RPMI8226 (cell line): Measurements from ENCODE around the gene MRPS18A.

Experiments
- DNase-seq: peaks from one replicate; pipeline ENCODE4 v3.0.0-alpha.2; 2015

MRPS18A gene

DNA sequence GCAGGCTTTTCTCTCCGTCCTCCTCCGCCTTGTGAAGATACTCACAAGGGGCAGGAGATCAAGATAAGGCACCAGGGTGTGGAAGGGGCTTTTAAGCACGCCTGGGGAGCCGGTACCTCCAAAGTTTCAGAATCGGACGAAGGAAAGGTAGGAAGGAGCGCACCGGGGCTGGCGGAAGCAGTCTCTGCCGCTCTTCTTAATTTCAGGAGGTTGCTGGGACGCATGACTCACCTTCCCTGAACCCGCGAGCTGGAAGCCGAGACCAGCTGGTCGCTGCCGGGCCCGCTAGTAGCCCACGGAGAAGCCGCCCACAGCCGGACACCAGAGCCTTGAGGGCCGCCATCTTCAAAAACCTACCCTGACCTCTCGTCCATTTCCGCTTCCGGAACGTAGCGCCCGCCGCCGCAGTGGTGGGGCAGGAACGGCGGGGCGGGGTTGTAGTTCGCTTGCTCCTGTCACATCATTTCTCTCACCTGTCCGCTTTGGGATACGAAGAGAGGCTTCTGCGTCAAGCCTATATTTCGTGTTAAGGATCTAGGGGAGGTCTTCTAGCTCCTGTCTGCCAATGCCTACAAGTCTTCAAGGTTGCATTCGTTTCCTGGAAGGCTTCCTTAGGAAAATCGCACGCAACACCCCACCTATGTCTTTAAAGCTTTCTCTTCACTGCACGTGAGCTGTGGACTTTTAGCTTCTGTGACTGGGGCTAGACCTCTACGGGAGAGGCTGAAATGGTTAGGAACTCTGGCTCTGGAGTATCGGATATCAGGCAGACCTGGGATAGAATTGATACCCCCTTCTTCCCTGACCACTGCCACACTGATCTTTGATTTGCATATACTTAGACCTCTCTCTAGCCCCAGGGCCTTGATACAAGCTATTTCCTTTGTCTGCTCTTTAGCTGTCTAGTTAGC is at the start of gene MRPS18A:
Gene MRPS18A (minus strand): TSS at position 355 of the 911 bp plus-strand sequence. CDS start 12 bp downstream, at position 343.
- peak; percentile 85 for DNase-seq

DNA sequence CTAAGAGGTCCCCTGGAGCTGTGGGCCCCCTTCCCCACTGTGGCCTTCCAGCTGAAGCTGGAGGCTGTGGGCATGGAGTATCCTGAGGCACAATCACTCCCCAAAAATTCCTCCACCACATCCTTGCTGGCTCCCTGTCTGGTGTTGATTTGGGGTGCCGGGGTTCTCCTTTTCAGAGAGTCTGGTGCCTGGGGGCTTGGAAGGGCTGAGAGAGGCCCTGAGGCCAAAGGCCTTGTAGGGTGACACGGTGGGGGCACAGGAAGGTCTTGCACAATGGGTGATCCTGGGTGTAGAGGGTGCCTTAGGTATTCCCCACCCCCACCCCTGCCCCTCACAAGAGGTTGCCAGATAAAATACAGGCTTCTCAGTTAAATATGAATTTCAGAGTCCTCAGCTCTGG is 49.3 kb upstream of the MRPS18A start:
- DNase-seq: no peak

DNA sequence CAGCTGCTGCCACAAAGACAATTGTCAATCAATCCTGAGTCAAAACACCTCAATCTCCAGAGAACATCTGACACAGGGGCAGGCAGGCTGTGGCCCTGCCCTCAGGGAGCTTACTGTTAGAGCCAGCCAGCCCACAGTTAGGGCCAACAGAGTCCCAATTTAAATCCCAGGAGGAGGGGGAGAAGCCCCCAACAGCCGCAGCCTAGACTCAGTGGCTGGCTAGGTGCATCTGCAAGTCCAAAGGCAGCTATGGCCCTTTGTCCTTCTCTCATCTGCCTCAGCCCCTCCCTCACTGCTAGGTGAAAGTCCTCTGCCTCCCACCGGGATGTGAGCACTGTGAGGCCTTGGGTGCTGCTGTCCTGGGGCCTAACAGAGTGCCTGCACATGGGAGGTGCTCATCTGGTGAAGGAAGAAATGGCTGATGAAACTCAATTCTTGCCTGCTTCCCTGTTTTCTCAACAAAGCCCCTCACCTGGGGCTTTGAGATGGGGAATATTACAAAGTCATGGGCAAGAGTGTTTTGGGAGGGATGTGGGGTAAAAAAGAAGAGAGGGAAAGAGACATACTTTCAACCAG is 48.7 kb upstream of the MRPS18A start:
- DNase-seq: no peak

DNA sequence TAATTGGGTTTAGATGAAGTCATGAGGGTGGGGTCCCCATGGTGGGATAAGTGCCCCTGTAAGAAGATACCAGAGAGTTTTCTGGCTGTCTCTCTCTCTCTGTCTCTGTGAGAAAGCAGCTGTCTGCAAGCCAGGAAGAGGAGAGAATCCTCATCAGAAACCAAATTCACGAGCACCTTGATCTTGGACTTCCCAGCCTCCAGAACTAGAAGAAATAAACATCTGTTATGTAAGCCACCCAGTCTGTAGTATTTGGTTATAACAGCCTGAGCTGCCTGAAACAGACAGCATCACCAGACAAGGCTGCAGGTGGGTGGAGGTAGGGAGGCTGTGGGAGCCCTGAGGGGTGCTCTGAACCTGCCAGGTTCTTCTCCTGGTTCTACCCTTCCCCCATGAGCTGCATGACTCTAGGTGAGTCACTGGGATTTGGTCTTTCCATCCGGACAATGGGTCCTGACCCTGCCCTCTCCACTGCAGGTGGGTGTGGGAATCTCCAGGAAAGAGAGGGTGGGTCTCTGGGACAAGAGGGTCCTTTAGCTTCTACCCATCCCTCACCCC is 48.1 kb upstream of the MRPS18A start:
- no peak for DNase-seq

DNA sequence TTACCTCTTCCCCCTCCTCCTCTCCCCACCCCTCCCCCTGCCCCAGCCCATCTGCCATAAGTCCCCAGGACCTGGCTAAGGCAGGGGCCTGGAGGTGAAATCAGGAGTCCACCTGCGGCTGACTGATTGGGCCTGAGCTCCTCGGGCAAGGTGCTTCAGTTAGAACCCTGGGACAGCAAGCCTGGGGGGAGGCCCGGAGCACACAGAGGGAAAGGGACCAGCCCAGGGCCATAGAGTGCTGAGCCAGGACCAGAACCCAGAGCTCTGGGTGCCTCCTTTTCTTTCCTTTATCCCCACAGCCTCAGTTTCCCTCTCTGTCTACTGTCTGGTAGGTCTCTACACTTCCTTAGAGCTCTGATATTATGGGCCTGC is 46.7 kb upstream of the MRPS18A start:
- DNase-seq: no peak

- no peak for DNase-seq
Measured at GRCh38 chr6:43733471-43734293, 46.1 kb upstream of the MRPS18A start.

DNA sequence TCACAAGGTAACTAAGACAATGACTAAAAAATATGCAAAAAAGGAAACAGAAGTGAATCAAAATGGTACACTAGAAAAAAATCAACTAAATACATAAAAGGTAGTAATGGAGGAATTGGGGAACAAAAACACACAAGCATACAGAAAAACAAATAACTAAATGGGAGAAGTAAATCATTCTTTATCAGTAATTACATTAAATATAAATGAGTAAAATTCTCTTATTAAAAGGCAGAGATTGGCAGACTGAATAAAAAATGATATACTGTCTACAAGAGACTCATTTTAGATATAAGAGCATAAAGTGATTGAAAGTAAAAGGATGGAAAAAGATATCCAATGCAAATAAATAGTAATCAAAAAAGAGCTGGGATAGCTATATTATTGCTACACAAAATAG is 43.0 kb upstream of the MRPS18A start:
- DNase-seq: no peak

- DNase-seq: no peak
Measured at GRCh38 chr6:43729537-43729936, 41.9 kb upstream of the MRPS18A start.

DNA sequence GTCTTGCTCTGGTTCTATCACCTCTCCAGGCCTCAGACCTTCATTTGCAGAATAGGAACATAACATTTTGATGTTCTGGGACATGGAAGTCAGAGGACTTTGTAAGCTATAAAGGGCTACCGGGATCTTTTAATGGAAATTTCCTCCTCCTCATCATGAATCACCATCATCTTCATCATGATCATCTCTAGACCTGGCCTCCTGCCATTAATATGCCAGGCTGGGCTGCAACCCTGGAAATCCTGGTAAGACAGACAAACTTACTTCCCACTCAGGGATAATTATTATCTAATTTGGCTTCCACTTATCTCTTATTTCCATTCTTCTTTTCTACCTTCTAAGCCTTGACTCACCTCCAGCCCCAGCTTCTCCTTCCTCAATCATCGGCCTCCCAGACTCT is 41.0 kb upstream of the MRPS18A start:
- no peak for DNase-seq

DNA sequence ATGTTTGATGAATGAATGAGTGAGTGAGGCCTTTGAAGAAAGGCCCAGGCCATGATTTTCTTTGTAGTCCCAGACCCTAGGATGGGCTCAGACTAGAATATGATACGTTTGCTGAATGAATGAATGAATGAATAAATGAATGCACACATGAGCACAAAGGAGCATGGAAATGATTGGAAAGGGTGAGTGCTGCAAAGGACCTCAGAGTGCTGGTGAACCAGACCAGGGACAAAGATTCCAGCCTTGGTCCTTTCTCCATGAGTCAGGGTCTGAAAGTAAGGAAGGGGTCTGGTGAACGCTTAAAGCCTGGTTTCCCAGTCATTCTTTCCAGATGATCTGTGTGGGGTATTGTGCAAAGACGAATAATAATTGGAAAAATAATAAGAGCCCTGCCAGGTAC is 40.0 kb upstream of the MRPS18A start:
- DNase-seq: no peak

- peak; percentile 20 for DNase-seq
Measured at GRCh38 chr6:43725643-43726580, 38.3 kb upstream of the MRPS18A start.

- DNase-seq: peak; percentile 96
Measured at GRCh38 chr6:43724914-43725642, 37.5 kb upstream of the MRPS18A start.

- DNase-seq: no peak
Measured at GRCh38 chr6:43724354-43724753, 36.8 kb upstream of the MRPS18A start.

DNA sequence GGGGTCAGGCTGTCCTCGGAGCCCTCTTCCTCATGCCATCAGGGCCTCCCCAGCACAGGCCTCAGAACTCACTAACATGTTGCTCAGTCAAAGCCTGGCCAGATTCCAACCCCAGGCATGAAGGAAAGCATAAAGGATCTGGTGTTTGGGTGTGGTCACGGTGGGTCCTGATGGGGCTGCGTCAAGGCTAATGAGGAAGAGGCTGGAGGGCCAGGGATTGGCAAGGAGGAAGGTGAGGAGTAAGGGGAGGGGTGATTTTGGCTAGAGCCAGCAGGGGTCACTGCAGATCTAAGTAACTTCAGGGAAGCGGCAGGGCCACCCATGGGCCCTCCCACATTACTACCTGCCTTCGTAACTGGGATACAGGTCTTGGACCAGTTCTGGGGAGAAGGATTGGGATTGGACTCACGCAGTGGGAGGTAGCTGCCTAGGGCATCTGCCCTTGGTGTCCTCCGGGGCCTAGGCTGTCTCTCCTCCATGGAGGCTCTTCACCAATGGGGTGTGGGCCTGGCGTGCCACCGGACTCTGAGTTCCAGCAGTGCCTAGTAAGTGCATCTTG is 36.2 kb upstream of the MRPS18A start:
- peak; percentile 71 for DNase-seq

- no peak for DNase-seq
Measured at GRCh38 chr6:43722920-43723545, 35.4 kb upstream of the MRPS18A start.

DNA sequence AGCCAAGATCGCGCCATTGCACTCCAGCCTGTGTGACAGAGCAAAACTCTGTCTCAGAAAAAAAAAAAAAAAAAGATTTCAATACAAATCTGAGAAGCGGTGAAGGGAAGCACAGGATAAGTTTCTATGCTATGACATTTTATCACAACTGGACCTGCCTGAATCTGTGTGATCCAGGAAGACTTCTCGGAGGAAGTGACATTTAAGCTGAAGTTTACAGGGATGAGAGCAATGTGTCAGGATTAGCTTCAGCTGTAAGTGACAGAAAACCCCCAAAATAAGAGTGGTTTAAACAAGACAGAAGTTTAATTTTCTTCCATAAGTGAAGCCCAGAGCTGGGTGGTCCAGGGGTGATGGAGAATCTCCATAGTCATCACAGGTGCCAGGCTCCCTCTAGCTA is 33.4 kb upstream of the MRPS18A start:
- DNase-seq: no peak

DNA sequence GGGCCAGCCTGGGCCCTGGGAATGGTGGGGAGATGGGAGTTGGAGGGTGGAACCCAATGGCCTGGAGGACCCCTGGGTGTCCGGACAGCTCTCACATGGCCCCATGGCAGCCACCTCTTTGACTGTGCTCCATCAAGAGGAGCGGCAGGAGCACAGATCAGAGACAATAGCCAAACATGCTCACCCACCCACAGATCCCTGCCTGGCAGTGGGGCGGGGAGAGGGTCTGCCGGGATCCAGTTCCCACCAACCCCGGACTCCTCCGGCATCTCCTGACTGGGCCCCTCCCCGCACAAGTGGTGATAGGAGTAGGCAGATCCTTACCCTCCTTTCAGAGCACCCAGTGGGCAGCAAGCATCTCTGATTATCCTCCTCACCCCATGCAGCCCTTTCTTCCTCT is 31.9 kb upstream of the MRPS18A start:
- no peak for DNase-seq

- DNase-seq: no peak
Measured at GRCh38 chr6:43718387-43719105, 31.0 kb upstream of the MRPS18A start.

DNA sequence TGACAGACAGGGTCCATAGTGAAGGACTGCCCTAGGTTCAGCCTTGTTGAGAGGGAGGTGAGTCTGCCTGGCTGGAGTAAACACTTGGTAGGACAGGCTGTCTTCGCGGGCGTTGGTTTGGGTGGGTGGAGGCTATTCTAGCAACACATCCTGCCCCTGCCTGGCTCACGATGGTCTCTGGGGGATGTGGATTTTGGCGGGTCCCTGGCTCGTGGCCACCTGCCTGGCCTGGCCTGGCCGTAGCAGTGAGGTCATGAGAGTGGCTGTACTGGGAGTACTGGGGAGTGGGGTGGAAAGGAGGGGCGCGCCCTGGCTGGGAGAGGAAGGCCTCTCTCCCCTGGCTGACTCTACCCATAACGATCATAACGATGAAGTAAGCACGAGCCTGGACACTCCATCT is 30.2 kb upstream of the MRPS18A start:
- DNase-seq: no peak

DNA sequence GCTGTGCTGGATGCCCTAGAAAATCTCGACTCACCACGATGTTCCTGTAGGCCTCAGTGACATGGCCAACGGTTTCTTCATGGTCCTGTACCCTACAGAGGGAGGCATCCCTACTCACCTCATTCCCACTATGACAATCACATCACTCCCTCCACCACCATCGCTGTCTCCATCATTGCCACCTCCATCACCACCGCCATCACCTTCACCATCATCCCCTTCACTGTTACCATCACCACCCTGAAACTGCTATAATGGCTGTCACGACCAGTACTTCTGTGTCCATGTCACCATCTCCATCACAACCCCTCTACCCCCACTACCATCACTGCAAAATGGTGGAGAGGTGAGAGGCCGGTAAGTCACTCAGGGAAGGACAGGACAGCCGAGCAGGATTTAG is 29.8 kb upstream of the MRPS18A start:
- DNase-seq: no peak
